ENCODE results near the gene PLPP7.

Gene PLPP7

DNA sequence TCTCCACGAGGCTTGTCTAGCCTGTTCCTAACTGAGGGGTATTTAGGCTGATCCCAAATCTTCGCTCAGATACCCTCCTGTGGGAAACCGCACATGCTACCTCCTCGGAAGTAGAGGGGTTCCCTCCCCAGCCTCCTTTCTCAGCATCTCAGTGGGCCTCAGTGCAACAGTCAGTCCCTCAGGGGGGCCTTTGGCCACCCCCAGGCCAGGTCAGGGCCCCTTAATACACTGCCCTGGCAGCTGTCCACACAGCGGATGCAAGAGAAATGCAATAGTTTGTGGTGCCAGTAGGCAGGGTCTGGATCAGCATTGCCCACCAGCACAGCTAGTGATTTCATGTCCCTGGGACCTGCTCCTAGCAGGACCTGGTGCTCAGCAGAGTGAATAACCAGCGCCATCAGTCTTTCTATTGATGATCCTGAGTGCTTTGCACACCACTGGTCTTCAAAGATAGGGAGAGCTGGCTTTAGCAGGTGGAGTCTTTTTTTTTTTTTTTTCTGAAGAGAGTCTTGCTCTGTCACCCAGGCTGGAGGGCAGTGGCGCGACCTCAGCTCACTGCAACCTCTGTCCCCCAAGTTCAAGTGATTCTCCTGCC is 7.5 kb downstream of the PLPP7 start:
- no peak overlapping the region for H3K4me3 ChIP-seq (ENCODE audit: low read depth, low read length)
- no peak for TF ChIP-seq CTCF (IDR thresholded peaks at IDR 0.05; ENCODE audit: borderline replicate concordance, insufficient read depth, low read depth, low read length)

GRCh38 chr9:131297903-131298302 is 8.4 kb downstream of the PLPP7 start:
- TF ChIP-seq CTCF (IDR thresholded peaks at IDR 0.05; ENCODE audit: borderline replicate concordance, insufficient read depth, low read depth, low read length): no peak
- no peak overlapping the region for H3K4me3 ChIP-seq (ENCODE audit: low read depth, low read length)

DNA sequence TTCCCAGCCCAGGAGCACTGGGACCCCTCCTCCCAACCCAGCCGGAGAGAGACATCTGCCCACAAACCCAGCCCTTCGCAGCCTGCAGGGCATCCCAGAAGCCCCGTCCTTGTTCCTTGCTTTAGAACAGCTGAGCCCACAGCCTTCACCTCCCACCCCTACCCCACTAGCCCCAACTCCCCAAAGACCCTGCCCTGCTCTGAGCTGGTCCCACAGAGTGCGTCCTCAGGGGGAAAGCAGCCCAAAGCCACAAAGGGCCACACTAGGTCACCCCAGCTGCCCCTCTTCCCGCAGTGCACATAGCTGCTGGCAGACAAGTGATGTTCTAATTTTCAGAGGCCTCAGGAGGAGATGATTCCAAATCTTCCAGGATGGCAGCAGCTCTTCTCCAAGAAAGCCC is 8.8 kb downstream of the PLPP7 start:
- H3K4me3 ChIP-seq (ENCODE audit: low read depth, low read length): no peak overlapping the region
- no peak for TF ChIP-seq CTCF (IDR thresholded peaks at IDR 0.05; ENCODE audit: borderline replicate concordance, insufficient read depth, low read depth, low read length)

GRCh38 chr9:131298816-131299215 is 9.3 kb downstream of the PLPP7 start:
- no peak overlapping the region for H3K4me3 ChIP-seq (ENCODE audit: low read depth, low read length)
- no peak for TF ChIP-seq CTCF (IDR thresholded peaks at IDR 0.05; ENCODE audit: borderline replicate concordance, insufficient read depth, low read depth, low read length)

DNA sequence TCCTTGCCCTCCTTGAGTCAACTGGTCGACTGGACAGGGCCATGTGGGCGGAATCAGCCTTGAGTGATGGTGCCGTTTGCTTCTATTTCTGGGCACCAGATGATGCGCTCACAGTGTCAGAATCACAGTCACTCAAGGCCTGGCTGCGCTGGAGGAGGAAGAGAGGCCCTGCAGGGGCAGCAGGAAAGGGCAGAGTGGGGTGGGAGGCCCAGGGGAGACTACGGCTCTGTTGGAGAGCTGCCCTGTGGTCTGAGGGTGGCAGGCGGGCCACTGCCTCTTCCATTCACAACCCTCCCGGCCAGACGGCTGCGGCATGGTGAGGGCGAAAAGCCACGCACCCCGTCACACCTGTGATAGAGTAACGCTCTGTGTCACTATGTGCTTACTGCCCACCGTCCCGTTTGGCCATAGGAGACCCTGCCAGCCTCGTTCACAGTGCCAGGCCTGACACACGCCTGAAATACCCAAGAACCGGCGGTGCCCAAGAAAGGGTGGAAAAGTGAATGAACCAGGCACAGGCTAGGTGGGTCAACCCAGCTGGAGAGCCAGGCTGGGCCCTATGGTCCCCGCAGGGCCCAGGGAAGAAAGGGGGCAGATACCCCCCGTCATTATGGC is 9.9 kb downstream of the PLPP7 start:
- TF ChIP-seq CTCF (IDR thresholded peaks at IDR 0.05; ENCODE audit: borderline replicate concordance, insufficient read depth, low read depth, low read length): no peak
- H3K4me3 ChIP-seq (ENCODE audit: low read depth, low read length): no peak overlapping the region

DNA sequence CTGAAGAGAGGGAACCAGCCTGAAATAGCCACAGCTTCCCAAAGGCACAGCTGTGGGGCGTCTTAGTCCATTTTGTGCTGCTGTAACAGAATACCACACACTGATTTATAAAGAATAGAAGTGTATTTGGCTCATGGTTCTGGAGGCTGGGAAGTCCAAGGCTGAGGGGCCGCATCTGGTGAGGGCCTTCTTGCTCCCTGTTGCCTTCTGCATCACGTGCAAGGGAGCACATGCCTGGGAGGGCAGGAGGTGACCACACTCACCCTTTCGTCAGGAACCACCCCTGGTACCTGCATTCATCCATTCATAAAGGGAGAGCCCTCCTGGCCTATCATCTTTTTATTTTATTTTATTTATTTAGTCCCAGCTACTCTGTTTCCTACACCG is 10.4 kb downstream of the PLPP7 start:
- TF ChIP-seq CTCF (IDR thresholded peaks at IDR 0.05; ENCODE audit: borderline replicate concordance, insufficient read depth, low read depth, low read length): no peak
- no peak overlapping the region for H3K4me3 ChIP-seq (ENCODE audit: low read depth, low read length)

GRCh38 chr9:131300444-131300843 is 10.9 kb downstream of the PLPP7 start:
- TF ChIP-seq CTCF (IDR thresholded peaks at IDR 0.05; ENCODE audit: borderline replicate concordance, insufficient read depth, low read depth, low read length): no peak
- H3K4me3 ChIP-seq (ENCODE audit: low read depth, low read length): no peak overlapping the region

All from GM12875 (cell line).